ENCODE data around the gene AHRR. TPM values are rescaled to one million over a fixed set of nuclear protein-coding genes. Genes with fewer than 3 reads are reported as not detected.
"Not testable (repeated sequence)": the region's sequence is repeated elsewhere in the genome, so short reads cannot be mapped to it uniquely, and the experiment has no call there.

AHRR gene
- polyA plus RNA-seq, 1 donor: 3.9 TPM

- no CpG with 5 or more reads among the region's 9 CpGs for WGBS (ENCODE audit: insufficient coverage, low lambda C conversion rate)
- H3K36me3 ChIP-seq (ENCODE audit: control insufficient read depth, insufficient read depth, low read length): peaks cover 38% of the 10 kb centered on the region
- no peak for DNase-seq
- no peak overlapping the region for H3K4me3 ChIP-seq (ENCODE audit: low read length)
- no peak overlapping the region for H3K27ac ChIP-seq (ENCODE audit: low read length)
- no peaks in the 10 kb centered on the region for H3K27me3 ChIP-seq (ENCODE audit: control insufficient read depth, insufficient read depth, low read length)
- peaks cover 3% of the 10 kb centered on the region for H3K4me1 ChIP-seq (ENCODE audit: control insufficient read depth, insufficient read depth, low read length)
- no peaks in the 10 kb centered on the region for H3K9me3 ChIP-seq (ENCODE audit: control insufficient read depth, low read depth, low read length)
Observed at GRCh38 chr5:305050-305449, 16.5 kb upstream of the AHRR start.

GRCh38 chr5:305459-305858 lies 16.1 kb upstream of the AHRR start:
- no peak for DNase-seq
- Histone ChIP-seq H3K27me3 (ENCODE audit: control insufficient read depth, insufficient read depth, low read length) (no peaks in the 10 kb centered on the region), H3K27ac (ENCODE audit: low read length) (no peak overlapping the region), H3K9me3 (ENCODE audit: control insufficient read depth, low read depth, low read length) (no peaks in the 10 kb centered on the region), H3K4me3 (ENCODE audit: low read length) (no peak overlapping the region), H3K4me1 (ENCODE audit: control insufficient read depth, insufficient read depth, low read length) (peaks cover 6% of the 10 kb centered on the region), H3K36me3 (ENCODE audit: control insufficient read depth, insufficient read depth, low read length) (peaks cover 41% of the 10 kb centered on the region)
- WGBS (ENCODE audit: insufficient coverage, low lambda C conversion rate): no CpG with 5 or more reads among the region's 14 CpGs

- peaks cover 48% of the 10 kb centered on the region for H3K36me3 ChIP-seq (ENCODE audit: control insufficient read depth, insufficient read depth, low read length)
- DNase-seq: no peak
- H3K4me1 ChIP-seq (ENCODE audit: control insufficient read depth, insufficient read depth, low read length): peaks cover 8% of the 10 kb centered on the region
- H3K9me3 ChIP-seq (ENCODE audit: control insufficient read depth, low read depth, low read length): no peaks in the 10 kb centered on the region
- H3K27me3 ChIP-seq (ENCODE audit: control insufficient read depth, insufficient read depth, low read length): no peaks in the 10 kb centered on the region
- WGBS (ENCODE audit: insufficient coverage, low lambda C conversion rate): 90% methylated on average over 2 of the region's 28 CpGs
- no peak overlapping the region for H3K4me3 ChIP-seq (ENCODE audit: low read length)
- H3K27ac ChIP-seq (ENCODE audit: low read length): no peak overlapping the region
Observed at GRCh38 chr5:306011-306805, 15.3 kb upstream of the AHRR start.

- no CpG with 5 or more reads among the region's 26 CpGs for WGBS (ENCODE audit: insufficient coverage, low lambda C conversion rate)
Observed at GRCh38 chr5:307306-307705, 14.2 kb upstream of the AHRR start.

GRCh38 chr5:307794-308579 lies 13.5 kb upstream of the AHRR start:
- 80% methylated on average over 1 of the region's 27 CpGs for whole genome bisulfite sequencing (ENCODE audit: insufficient coverage, low lambda C conversion rate)
- Histone ChIP-seq H3K36me3 (ENCODE audit: control insufficient read depth, insufficient read depth, low read length) (peaks cover 57% of the 10 kb centered on the region), H3K4me3 (ENCODE audit: low read length) (no peak overlapping the region), H3K4me1 (ENCODE audit: control insufficient read depth, insufficient read depth, low read length) (peaks cover 5% of the 10 kb centered on the region), H3K9me3 (ENCODE audit: control insufficient read depth, low read depth, low read length) (no peaks in the 10 kb centered on the region), H3K27me3 (ENCODE audit: control insufficient read depth, insufficient read depth, low read length) (no peaks in the 10 kb centered on the region), H3K27ac (ENCODE audit: low read length) (no peak overlapping the region)
- DNase-seq: no peak

More at GRCh38 chr5:307306-307705, 14.2 kb upstream of the AHRR start:
- no peaks in the 10 kb centered on the region for H3K9me3 ChIP-seq (ENCODE audit: control insufficient read depth, low read depth, low read length)
- no peak overlapping the region for H3K27ac ChIP-seq (ENCODE audit: low read length)
- H3K4me3 ChIP-seq (ENCODE audit: low read length): no peak overlapping the region
- H3K36me3 ChIP-seq (ENCODE audit: control insufficient read depth, insufficient read depth, low read length): peaks cover 53% of the 10 kb centered on the region
- H3K27me3 ChIP-seq (ENCODE audit: control insufficient read depth, insufficient read depth, low read length): no peaks in the 10 kb centered on the region
- DNase-seq: no peak
- peaks cover 8% of the 10 kb centered on the region for H3K4me1 ChIP-seq (ENCODE audit: control insufficient read depth, insufficient read depth, low read length)

DNA sequence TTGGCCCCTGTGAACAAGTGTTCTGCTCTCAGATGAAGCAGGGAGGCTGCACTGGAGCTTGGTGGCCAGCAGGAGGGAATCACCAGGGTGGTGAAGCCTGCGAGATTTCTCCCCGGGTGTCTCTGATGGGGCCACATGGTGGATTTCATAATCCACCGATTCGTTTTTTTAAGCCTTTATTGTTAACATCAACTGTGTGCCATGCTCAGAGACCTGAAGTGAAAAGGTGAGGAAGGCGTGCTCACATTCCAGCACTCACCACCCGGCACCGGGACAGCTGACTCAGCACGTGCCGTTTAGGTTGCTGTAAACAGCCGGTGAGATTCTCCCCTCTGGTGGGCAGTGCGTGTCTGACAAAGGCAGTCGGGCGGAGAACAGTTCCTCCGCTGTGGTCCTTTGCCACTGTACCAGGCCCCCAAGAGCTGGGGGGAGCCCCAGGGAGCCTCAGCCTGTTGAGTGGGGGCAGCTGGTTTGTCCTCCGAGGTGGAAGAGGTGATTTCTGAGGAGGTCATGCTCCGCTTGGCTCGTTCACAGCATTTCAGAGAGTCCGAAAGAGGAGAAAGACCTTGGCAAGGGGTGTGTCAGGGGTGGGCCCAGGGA lies 12.7 kb upstream of the AHRR start:
- H3K4me1 ChIP-seq (ENCODE audit: control insufficient read depth, insufficient read depth, low read length): peaks cover 5% of the 10 kb centered on the region
- DNase-seq: no peak
- no CpG with 5 or more reads among the region's 18 CpGs for WGBS (ENCODE audit: insufficient coverage, low lambda C conversion rate)

DNA sequence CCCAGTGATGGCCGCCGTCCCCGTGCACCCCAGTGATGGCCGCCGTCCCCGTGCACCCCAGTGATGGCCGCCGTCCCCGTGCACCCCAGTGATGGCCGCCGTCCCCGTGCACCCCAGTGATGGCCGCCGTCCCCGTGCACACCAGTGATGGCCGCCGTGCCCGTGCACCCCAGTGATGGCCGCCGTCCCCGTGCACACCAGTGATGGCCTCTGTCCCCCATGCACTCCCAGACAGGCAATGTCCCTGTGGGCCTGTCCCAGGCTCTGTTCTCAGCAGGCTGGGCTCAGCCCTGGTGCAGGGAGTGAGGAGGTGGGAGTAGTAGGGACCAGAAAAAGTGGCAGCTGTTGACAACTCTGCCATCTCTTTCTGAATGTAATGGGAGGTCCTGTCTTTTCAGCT lies 11.7 kb upstream of the AHRR start:
- not testable (repeated sequence) for H3K4me3 ChIP-seq (ENCODE audit: low read length); H3K4me1 ChIP-seq (ENCODE audit: control insufficient read depth, insufficient read depth, low read length); H3K9me3 ChIP-seq (ENCODE audit: control insufficient read depth, low read depth, low read length); H3K27ac ChIP-seq (ENCODE audit: low read length); DNase-seq; H3K27me3 ChIP-seq (ENCODE audit: control insufficient read depth, insufficient read depth, low read length)
- WGBS (ENCODE audit: insufficient coverage, low lambda C conversion rate): no CpG with 5 or more reads among the region's 21 CpGs
- H3K36me3 ChIP-seq (ENCODE audit: control insufficient read depth, insufficient read depth, low read length): peaks cover 72% of the 10 kb centered on the region

More for the DNA sequence above, 12.7 kb upstream of the AHRR start:
- Histone ChIP-seq H3K4me3 (ENCODE audit: low read length) (no peak overlapping the region), H3K36me3 (ENCODE audit: control insufficient read depth, insufficient read depth, low read length) (peaks cover 63% of the 10 kb centered on the region), H3K9me3 (ENCODE audit: control insufficient read depth, low read depth, low read length) (no peaks in the 10 kb centered on the region), H3K27me3 (ENCODE audit: control insufficient read depth, insufficient read depth, low read length) (no peaks in the 10 kb centered on the region), H3K27ac (ENCODE audit: low read length) (no peak overlapping the region)

- no peak overlapping the region for H3K27ac ChIP-seq (ENCODE audit: low read length)
- no peaks in the 10 kb centered on the region for H3K9me3 ChIP-seq (ENCODE audit: control insufficient read depth, low read depth, low read length)
- H3K27me3 ChIP-seq (ENCODE audit: control insufficient read depth, insufficient read depth, low read length): no peaks in the 10 kb centered on the region
- no peak overlapping the region for H3K4me3 ChIP-seq (ENCODE audit: low read length)
- peaks cover 5% of the 10 kb centered on the region for H3K4me1 ChIP-seq (ENCODE audit: control insufficient read depth, insufficient read depth, low read length)
- whole genome bisulfite sequencing (ENCODE audit: insufficient coverage, low lambda C conversion rate): no CpG with 5 or more reads among the region's 9 CpGs
- no peak for DNase-seq
- peaks cover 74% of the 10 kb centered on the region for H3K36me3 ChIP-seq (ENCODE audit: control insufficient read depth, insufficient read depth, low read length)
Observed at GRCh38 chr5:310516-310915, 11.0 kb upstream of the AHRR start.

DNA sequence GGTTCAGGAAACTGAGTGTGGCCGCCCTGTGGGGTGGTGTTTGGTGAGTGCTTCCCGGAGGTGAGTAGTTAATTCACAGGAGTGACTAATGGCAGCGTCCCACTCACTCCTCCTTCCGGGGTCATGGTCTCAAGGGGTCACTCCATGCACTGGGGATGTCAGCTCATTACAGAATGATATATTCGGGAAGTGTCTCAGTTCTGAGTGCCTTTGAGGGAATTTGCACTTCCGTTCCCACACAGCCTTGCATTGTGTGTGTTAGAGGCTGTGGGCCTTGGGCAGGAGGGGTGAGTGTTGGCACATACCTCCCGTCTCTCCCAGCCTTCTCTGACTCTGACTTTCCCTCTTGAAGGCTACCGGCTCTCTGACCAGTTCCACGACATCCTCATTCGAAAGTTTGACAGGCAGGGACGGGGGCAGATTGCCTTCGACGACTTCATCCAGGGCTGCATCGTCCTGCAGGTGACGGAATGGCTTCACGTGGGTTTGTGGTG lies 10.5 kb upstream of the AHRR start:
- Histone ChIP-seq H3K36me3 (ENCODE audit: control insufficient read depth, insufficient read depth, low read length) (peaks cover 75% of the 10 kb centered on the region), H3K4me1 (ENCODE audit: control insufficient read depth, insufficient read depth, low read length) (peaks cover 5% of the 10 kb centered on the region), H3K27me3 (ENCODE audit: control insufficient read depth, insufficient read depth, low read length) (no peaks in the 10 kb centered on the region), H3K4me3 (ENCODE audit: low read length) (no peak overlapping the region), H3K9me3 (ENCODE audit: control insufficient read depth, low read depth, low read length) (no peaks in the 10 kb centered on the region), H3K27ac (ENCODE audit: low read length) (no peak overlapping the region)
- WGBS (ENCODE audit: insufficient coverage, low lambda C conversion rate): no CpG with 5 or more reads among the region's 16 CpGs
- DNase-seq: no peak

DNA sequence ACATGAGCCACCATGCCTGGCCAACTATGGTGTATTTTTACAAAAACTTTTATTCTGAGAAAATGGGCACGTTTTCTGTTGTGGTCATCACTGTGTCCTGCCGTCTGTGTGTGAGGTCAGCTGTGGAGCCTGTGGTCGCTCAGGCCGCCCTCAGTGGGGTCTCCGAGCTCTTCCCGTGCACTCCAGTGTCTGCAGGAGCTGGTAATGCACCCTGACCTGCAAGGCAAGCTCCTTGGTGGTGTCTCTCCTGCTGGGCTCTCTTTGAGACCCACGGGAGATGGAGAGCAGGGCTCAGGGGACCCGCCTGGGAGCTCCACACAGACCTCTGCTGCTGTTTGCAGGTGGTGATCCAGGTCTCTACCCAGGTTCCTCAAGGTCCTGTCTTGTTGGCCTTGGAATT lies 9.6 kb upstream of the AHRR start:
- DNase-seq: no peak
- Histone ChIP-seq H3K27me3 (ENCODE audit: control insufficient read depth, insufficient read depth, low read length) (no peaks in the 10 kb centered on the region), H3K9me3 (ENCODE audit: control insufficient read depth, low read depth, low read length) (no peaks in the 10 kb centered on the region), H3K27ac (ENCODE audit: low read length) (no peak overlapping the region), H3K36me3 (ENCODE audit: control insufficient read depth, insufficient read depth, low read length) (peaks cover 74% of the 10 kb centered on the region), H3K4me1 (ENCODE audit: control insufficient read depth, insufficient read depth, low read length) (peaks cover 5% of the 10 kb centered on the region), H3K4me3 (ENCODE audit: low read length) (no peak overlapping the region)
- WGBS (ENCODE audit: insufficient coverage, low lambda C conversion rate): no CpG with 5 or more reads among the region's 8 CpGs
